A673 (cell line): ENCODE measurements around the gene MED12L.

Experiments used
- EZH2 ChIP-seq: fragments of 200-600 bp; sonication (generic); IDR thresholded peaks from 2 replicates; pipeline ENCODE4 v1.6.1; 2017; ENCODE audit warnings: borderline replicate concordance, low read depth, mild to moderate bottlenecking, mixed read lengths, antibody characterized with exemption, low read length; ENCODE audit not compliant: poor library complexity, severe bottlenecking
- TF ChIP-seq, protein P1 (sequence below): fragments of 300-800, 200-600 bp; sonication (generic); conservative IDR thresholded peaks from 2 replicates; pipeline ENCODE4 v1.5.1; 2017; ENCODE audit warnings: low read depth, mild to moderate bottlenecking, antibody characterized with exemption, low read length, moderate library complexity, mixed read lengths

DNA sequence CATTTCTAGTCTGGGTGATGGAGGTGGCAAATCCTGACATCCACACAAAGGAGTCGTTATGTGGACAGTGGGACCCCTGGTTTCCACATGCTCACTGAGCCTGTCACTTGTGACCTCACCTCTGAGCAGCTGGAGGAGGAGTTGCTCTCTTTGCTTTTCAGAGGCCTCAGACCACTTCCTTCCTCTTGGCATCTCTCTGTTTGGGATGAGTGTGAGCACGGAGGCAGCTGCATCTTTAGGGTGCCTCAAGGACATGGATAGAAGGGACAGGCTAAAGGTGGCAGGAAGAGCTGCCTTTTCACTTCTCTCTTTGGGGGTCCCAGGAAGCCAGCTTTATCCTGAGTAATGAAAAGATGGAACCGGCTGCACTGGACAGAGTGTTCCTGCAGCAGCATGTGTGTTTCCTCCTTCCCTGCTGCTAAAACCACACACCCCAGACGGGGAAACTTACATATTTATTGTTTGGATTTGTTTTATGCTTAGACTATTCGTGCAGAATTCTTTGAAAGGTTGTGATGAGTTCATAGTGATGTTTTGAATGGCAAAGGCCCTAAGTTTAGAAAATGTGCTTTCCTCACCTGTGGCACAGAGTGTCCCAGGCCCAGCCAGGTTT, 85.8 kb downstream of the MED12L start:
- TF ChIP-seq, protein P1, sequence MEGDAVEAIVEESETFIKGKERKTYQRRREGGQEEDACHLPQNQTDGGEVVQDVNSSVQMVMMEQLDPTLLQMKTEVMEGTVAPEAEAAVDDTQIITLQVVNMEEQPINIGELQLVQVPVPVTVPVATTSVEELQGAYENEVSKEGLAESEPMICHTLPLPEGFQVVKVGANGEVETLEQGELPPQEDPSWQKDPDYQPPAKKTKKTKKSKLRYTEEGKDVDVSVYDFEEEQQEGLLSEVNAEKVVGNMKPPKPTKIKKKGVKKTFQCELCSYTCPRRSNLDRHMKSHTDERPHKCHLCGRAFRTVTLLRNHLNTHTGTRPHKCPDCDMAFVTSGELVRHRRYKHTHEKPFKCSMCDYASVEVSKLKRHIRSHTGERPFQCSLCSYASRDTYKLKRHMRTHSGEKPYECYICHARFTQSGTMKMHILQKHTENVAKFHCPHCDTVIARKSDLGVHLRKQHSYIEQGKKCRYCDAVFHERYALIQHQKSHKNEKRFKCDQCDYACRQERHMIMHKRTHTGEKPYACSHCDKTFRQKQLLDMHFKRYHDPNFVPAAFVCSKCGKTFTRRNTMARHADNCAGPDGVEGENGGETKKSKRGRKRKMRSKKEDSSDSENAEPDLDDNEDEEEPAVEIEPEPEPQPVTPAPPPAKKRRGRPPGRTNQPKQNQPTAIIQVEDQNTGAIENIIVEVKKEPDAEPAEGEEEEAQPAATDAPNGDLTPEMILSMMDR = no peak
- TF ChIP-seq EZH2 = no peak
